ENCODE data around the gene TMEM14B.

Gene TMEM14B

DNA sequence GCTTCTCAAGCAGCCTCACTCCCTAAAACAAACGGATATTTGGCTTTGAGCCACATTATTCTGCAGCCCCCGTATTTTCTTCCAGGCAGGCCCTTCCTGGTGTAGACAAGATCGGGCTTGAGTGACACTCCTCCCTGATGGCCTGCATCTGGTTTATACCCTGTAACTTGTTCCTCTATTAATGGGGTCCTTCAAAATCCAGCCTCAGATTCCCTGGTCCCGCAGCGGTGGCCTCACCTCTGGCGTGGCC is 25.1 kb upstream of the TMEM14B start:
- TF ChIP-seq, protein P1, sequence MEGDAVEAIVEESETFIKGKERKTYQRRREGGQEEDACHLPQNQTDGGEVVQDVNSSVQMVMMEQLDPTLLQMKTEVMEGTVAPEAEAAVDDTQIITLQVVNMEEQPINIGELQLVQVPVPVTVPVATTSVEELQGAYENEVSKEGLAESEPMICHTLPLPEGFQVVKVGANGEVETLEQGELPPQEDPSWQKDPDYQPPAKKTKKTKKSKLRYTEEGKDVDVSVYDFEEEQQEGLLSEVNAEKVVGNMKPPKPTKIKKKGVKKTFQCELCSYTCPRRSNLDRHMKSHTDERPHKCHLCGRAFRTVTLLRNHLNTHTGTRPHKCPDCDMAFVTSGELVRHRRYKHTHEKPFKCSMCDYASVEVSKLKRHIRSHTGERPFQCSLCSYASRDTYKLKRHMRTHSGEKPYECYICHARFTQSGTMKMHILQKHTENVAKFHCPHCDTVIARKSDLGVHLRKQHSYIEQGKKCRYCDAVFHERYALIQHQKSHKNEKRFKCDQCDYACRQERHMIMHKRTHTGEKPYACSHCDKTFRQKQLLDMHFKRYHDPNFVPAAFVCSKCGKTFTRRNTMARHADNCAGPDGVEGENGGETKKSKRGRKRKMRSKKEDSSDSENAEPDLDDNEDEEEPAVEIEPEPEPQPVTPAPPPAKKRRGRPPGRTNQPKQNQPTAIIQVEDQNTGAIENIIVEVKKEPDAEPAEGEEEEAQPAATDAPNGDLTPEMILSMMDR (conservative IDR thresholded peaks at IDR 0.05), result no peak
- peak overlapping the region; percentile 64 for H3K27ac ChIP-seq

DNA sequence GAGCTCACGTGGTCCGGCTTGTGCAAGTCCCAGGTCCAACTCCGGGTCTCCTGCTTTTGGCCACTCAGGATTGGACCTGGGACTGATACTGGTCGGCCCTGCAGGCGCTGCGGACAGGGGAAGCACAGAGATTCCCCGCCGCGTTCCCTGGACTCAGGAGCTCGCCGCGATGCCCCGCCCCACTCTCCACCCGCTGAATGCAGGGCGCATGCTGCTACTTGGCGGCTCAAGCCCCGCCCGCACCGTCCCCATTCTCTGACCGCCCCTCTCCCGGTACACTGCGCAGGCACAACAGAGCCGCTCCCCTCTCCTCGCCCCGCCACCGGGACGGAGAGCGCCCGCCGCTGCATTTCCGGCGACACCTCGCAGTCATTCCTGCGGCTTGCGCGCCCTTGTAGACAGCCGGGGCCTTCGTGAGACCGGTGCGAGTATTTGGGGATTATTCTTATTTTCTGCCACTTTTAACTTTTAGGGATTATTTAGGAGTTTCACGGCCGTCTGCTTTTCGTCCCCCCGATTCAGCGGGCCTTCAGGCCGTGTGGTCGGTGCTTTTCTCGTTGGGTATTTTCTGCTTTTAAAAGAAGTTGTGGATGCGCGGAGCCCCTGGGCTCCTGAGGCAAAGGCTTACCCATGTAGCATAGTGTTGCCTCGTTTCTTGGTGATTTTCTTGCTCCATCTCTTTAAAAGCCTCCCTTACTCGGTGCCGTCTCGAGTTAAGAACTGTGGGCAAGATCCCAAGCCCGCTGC is 24.6 kb upstream of the TMEM14B start, which contains the start of gene TMEM14C:
TSS of gene TMEM14C (plus strand) at position 251 of the 747 bp plus-strand sequence. CDS start 1,544 bp downstream, outside the sequence.
- H3K27ac ChIP-seq, result peak within 1 kb of the TSS; percentile 64
- TF ChIP-seq, protein P1 (conservative IDR thresholded peaks at IDR 0.05), result no peak

DNA sequence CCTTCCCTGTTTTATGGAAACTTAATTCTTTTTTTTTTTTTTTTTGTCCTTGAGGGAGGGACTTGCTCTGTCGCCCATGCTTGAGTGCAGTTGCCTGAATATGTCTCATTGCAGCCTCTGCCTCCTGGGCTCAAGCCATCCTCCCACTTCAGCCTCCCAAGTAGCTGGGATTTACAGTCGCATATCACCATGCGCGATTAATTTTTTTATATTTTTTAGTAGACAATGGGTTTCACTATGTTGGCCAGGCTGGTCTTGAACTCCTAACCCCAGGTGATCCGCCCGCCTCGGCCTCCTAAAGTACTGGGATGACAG is 24.1 kb upstream of the TMEM14B start:
- TF ChIP-seq, protein P1 (conservative IDR thresholded peaks at IDR 0.05), result no peak
- H3K27ac ChIP-seq, result peak overlapping the region; percentile 64

DNA sequence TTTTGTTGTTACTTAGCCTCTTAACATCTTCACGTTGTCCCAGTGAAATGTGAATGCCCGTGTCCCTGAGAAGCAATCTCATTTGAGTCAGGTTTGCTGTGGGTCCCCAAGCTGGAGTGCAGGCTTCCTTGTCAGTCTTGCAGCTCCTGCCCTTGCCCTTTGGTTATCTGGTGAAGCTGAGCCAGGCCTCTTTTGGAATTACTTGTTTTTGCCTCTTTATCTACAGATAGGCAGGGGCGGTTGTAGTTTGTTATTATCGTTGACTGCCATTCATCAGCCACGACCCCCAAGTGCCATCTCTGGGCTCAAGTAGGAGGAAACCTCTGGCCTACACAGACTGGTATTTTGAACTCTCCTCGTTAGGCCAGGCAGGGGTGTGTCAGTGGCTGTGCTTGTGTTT is 22.6 kb upstream of the TMEM14B start:
- TF ChIP-seq, protein P1 (conservative IDR thresholded peaks at IDR 0.05), result no peak
- H3K27ac ChIP-seq, result no peak overlapping the region

DNA sequence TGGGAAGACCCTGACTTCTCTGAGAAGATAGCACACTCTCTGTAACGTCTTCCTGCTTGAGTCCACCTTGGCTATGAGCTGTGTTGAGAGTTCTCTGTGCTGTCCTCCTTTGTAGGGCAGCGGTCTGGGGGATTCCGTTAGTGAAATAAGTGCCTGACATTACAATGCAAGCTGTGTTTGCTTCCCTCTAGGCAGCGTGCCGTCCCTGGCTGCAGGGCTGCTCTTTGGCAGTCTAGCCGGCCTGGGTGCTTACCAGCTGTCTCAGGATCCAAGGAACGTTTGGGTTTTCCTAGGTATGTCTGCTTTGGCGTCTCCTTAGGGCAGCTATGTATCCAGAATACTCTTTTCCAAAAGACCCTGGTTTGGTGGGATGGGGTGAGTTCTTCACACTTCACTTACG is 21.9 kb upstream of the TMEM14B start:
- TF ChIP-seq, protein P1 (conservative IDR thresholded peaks at IDR 0.05), result no peak
- no peak overlapping the region for H3K27ac ChIP-seq

DNA sequence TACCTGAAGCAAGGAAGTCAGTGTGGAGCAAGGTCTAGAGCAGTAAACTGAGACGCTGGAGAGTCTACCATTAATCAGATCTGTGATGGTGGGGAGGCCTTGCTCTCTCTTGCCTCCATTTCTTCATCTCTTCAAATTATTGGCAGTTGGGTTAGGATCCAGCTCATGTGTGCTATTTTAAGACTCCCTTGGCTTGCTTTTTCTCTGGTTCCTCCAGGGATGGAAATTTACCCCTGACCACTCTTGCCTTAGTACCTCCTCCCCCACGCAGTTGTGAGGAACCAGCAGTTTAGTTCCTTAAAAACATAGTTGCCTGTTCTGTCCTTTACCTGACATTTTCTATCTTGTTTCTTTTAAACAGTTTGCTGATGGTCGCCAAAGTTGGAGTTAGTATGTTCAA is 17.4 kb upstream of the TMEM14B start:
- TF ChIP-seq, protein P1 (conservative IDR thresholded peaks at IDR 0.05), result no peak
- H3K27ac ChIP-seq, result no peak overlapping the region

DNA sequence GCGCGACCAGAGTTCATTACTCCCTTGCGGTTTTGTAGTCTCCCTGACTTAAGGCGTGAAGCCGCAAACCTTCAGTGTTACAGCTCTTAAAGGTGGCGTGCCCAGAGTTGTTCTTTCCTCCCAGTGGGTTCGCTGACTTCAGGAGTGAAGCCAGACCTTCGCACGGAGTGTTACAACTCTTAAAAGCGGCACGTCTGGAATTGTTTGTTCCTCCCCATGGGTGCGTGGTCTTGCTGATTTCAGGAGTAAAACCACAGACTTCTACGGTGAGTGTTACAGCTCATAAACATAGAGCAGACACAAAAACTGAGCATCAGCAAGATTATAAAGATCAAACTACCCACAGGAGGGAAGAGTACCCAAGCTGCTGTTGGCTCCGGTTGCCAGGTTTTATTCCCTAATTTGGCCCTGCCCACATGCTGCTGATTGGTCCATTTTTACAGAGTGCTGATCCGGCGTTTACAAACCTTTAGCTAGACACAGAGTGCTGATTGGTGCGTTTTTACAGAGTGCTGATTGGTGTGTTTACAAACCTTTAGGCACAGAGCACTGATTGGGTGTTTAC is 14.4 kb upstream of the TMEM14B start:
- TF ChIP-seq, protein P1 (conservative IDR thresholded peaks at IDR 0.05), result no peak
- no peak overlapping the region for H3K27ac ChIP-seq

Data from VCaP (cell line).